ENCODE data around the gene MYMK.

DNA sequence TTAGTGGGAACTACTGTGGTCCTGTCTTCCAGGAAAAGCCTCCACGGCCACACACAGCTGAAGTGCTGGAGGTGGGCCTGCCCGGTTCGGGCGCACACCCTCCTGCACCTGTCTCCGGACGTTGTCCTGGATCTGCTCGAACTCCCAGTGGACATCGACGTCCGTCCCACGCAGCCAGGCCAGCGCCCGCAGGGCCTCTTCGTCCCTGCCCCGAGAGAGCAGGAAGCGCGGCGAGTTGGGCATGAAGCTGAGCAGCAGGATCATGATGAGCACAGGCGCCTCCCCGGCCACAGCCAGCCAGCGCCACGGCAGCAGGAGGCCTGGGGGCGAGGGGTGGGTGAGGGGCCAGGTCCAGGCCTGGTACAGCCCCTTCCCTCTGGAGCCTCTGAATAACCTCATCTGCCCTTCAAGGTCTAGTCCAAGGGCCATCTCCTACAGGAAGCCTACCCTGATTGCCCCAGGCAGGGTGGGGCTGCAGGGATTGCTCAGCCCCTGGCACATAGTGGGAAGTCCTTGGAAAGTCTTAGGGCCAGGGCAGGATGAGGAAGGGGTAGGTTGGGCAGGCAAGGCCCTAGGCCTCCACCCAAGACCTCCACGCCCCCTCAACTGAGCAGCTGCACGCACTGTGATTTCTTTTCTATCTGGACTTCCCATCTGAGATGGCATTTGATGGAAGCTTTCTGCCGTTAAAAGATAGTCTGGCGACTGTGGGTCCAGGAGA, 49.3 kb downstream of the MYMK start:
- TF ChIP-seq ZNF274 (IDR thresholded peaks at IDR 0.05; ENCODE audit: low read depth, low read length) (no peak), YY1 (IDR thresholded peaks at IDR 0.05; ENCODE audit: insufficient read depth, insufficient read length) (no peak)

Data from NT2/D1 (cell line).